Endometrial microvascular endothelial cells (primary cell): Measurements from ENCODE around the gene PAM. TPM values are rescaled to one million over a fixed set of nuclear protein-coding genes. Genes with fewer than 3 reads are reported as not detected.

ENCODE experiments used
- in situ Hi-C: cut with HindIII; loops from 2 replicates; pipeline ENCODE4 v1.10.0; 2017; ENCODE audit warnings: low sequenced_read_pairs, low pct_unique_long_range_greater_than_20kb; ENCODE audit errors: inconsistent ontology term
- total RNA-seq: library from RNA; depleted of rRNA; stranded (reverse); fragments of >200 nt; gene quantifications from one replicate; pipeline ENCODE4 v1.2.3, GENCODE V29; 2015; ENCODE audit errors: inconsistent ontology term

Gene PAM
- total RNA-seq, 1 donor from 2014 or later, result 168 TPM

- in situ Hi-C loops, result no loop called here
These were observed 191.9 kb downstream of the PAM start for GRCh38 chr5:102946971-102947370.

GRCh38 chr5:102955488-102955887 lies 200.4 kb downstream of the PAM start:
- in situ Hi-C loops, result no loop called here

GRCh38 chr5:102956599-102956998 lies 201.5 kb downstream of the PAM start:
- in situ Hi-C loops, result no loop called here

GRCh38 chr5:102957141-102957540 lies 202.0 kb downstream of the PAM start:
- in situ Hi-C loops, result no loop called here

- in situ Hi-C loops, result no loop called here
These were observed 203.4 kb downstream of the PAM start for GRCh38 chr5:102958481-102959011.

- in situ Hi-C loops, result no loop called here
These were observed 203.9 kb downstream of the PAM start for GRCh38 chr5:102959055-102959454.

GRCh38 chr5:102961671-102962070 lies 206.6 kb downstream of the PAM start:
- in situ Hi-C loops, result no loop called here

- in situ Hi-C loops, result no loop called here
These were observed 210.5 kb downstream of the PAM start for GRCh38 chr5:102965653-102966052.

- in situ Hi-C loops, result no loop called here
These were observed 214.5 kb downstream of the PAM start for GRCh38 chr5:102969641-102970040.

GRCh38 chr5:102971676-102972293 lies 216.7 kb downstream of the PAM start:
- in situ Hi-C loops, result no loop called here

- in situ Hi-C loops, result no loop called here
These were observed 219.1 kb downstream of the PAM start for GRCh38 chr5:102974177-102974576.

- in situ Hi-C loops, result no loop called here
These were observed 219.9 kb downstream of the PAM start for GRCh38 chr5:102975045-102975444.

- in situ Hi-C loops, result no loop called here
These were observed 220.5 kb downstream of the PAM start for GRCh38 chr5:102975457-102976182.

GRCh38 chr5:102981957-102982635 lies 227.0 kb downstream of the PAM start:
- in situ Hi-C loops, result no loop called here

GRCh38 chr5:102986074-102986473 lies 231.0 kb downstream of the PAM start:
- in situ Hi-C loops, result no loop called here

- in situ Hi-C loops, result no loop called here
These were observed 233.4 kb downstream of the PAM start for GRCh38 chr5:102988459-102988858.

- in situ Hi-C loops, result no loop called here
These were observed 236.7 kb downstream of the PAM start for GRCh38 chr5:102991802-102992201.

GRCh38 chr5:102996011-102996575 lies 241.0 kb downstream of the PAM start:
- in situ Hi-C loops, result no loop called here

GRCh38 chr5:102998224-102998623 lies 243.1 kb downstream of the PAM start:
- in situ Hi-C loops, result no loop called here

- in situ Hi-C loops, result no loop called here
These were observed 244.1 kb downstream of the PAM start for GRCh38 chr5:102999191-102999590.
